Naive thymus-derived CD4-positive, alpha-beta T cell (primary cell): ENCODE measurements around the gene SGK2. TPM values are rescaled to one million over a fixed set of nuclear protein-coding genes. Genes with fewer than 3 reads are reported as not detected.
A peak's percentile ranks its signal among the peaks of the same experiment; 100 is the strongest.

ENCODE experiments used
- ATAC-seq: fragments of 150-1000 bp; cut with Tn5 transposase; 2 replicates; pipeline ENCODE4 v1.10.0; 2021; ENCODE audit warnings: mild to moderate bottlenecking, moderate library complexity
- CTCF ChIA-PET: fragments of 350-600 bp; sonication (Branson Sonifier 250); formaldehyde crosslinking; loops from one replicate; lab custom pipeline; 2021; ENCODE audit warnings: antibody characterized with exemption; lab: Charles Lee
- POLR2A ChIA-PET: fragments of 350-600 bp; sonication (Branson Sonifier 250); formaldehyde crosslinking; loops from one replicate; lab custom pipeline; 2021; ENCODE audit warnings: antibody characterized with exemption, inconsistent platforms; lab: Charles Lee
- DNase-seq, 9 donors: peaks; one replicate each; pipeline versions ENCODE4 v3.0.0 to v3.0.0-alpha.2; 2020 to 2022; ENCODE audit warnings: mixed read lengths in 1 of 9
- H3K27ac ChIP-seq: one replicate; pipeline ENCODE4 v1.7.0; 2013; ENCODE audit warnings: mild to moderate bottlenecking, low read depth, low read length, moderate library complexity
- H3K27me3 ChIP-seq, 2 donors: one replicate each; pipeline ENCODE4 v1.7.0; 2013; ENCODE audit warnings: low read length in 2 of 2, mild to moderate bottlenecking in 2 of 2, moderate library complexity in 2 of 2; ENCODE audit not compliant: control insufficient read depth in 2 of 2, insufficient read depth in 2 of 2
- H3K36me3 ChIP-seq, 3 experiments: 1 replicate in 2 of 3; 2 replicates in 1 of 3; pipeline ENCODE4 v1.7.0; 2013; ENCODE audit warnings: low read length in 3 of 3, mild to moderate bottlenecking in 3 of 3, moderate library complexity in 1 of 3; ENCODE audit not compliant: insufficient read depth in 3 of 3, control insufficient read depth in 2 of 3
- H3K4me1 ChIP-seq, 2 donors: one replicate each; pipeline ENCODE4 v1.7.0; 2013; ENCODE audit warnings: low read length in 2 of 2, mild to moderate bottlenecking in 2 of 2, moderate library complexity in 1 of 2; ENCODE audit not compliant: control insufficient read depth in 2 of 2, insufficient read depth in 2 of 2
- H3K4me3 ChIP-seq: 2 replicates; pipeline ENCODE4 v1.7.0; 2013; ENCODE audit warnings: mild to moderate bottlenecking, low read length
- H3K9me3 ChIP-seq, 3 experiments: 1 replicate in 2 of 3; 2 replicates in 1 of 3; pipeline ENCODE4 v1.7.0; 2013; ENCODE audit warnings: low read length in 3 of 3; ENCODE audit not compliant: control insufficient read depth in 2 of 3
- H3K27ac Mint-ChIP-seq, 9 donors: one replicate each; pipeline ENCODE4 v1.8.0; 2020 to 2022; ENCODE audit warnings: mixed read lengths in 9 of 9, mild to moderate bottlenecking in 8 of 9, moderate library complexity in 5 of 9, inconsistent platforms in 2 of 9
- H3K27me3 Mint-ChIP-seq, 5 donors: one replicate each; pipeline ENCODE4 v1.8.0; 2021 to 2022; ENCODE audit warnings: mixed read lengths in 5 of 5, mild to moderate bottlenecking in 1 of 5
- H3K36me3 Mint-ChIP-seq, 5 donors: one replicate each; pipeline ENCODE4 v1.8.0; 2020 to 2022; ENCODE audit warnings: mixed read lengths in 5 of 5, mild to moderate bottlenecking in 3 of 5, inconsistent platforms in 1 of 5
- H3K4me1 Mint-ChIP-seq, 7 donors: one replicate each; pipeline ENCODE4 v1.8.0; 2020 to 2022; ENCODE audit warnings: mixed read lengths in 7 of 7, mild to moderate bottlenecking in 3 of 7, inconsistent platforms in 1 of 7
- H3K4me3 Mint-ChIP-seq, 10 donors: one replicate each; pipeline ENCODE4 v1.8.0; 2020 to 2022; ENCODE audit warnings: mild to moderate bottlenecking in 10 of 10, mixed read lengths in 10 of 10, moderate library complexity in 6 of 10, inconsistent platforms in 2 of 10
- H3K9me3 Mint-ChIP-seq, 11 donors: one replicate each; pipeline ENCODE4 v1.8.0; 2020 to 2022; ENCODE audit warnings: mixed read lengths in 11 of 11, mild to moderate bottlenecking in 4 of 11, inconsistent platforms in 1 of 11, moderate library complexity in 1 of 11
- intact Hi-C, 2 donors: fragments of 100-400 bp; cut with micrococcal nuclease; formaldehyde crosslinking; loops; one replicate each; pipeline ENCODE4 v1.15.1; 2023
- polyA plus RNA-seq, 2 donors: library from polyadenylated mRNA; unstranded; fragments of 300-500 nt; fragmentation: Illumina TruSeq; gene quantifications; one replicate each; pipeline ENCODE4 v1.2.3, GENCODE V29; 2021
- total RNA-seq, 6 experiments: library from RNA in 5 of 6; stranded (reverse) in 5 of 6; gene quantifications; 1 replicate in 5 of 6; 2 replicates in 1 of 6; pipeline ENCODE4 v1.2.3 and lab custom pipeline; 2021 to 2026

SGK2 gene
- total and polyA plus RNA-seq, 7 experiments from 2014 or later = 0.48 to 2.6 (median 1.9) TPM; not detected in 2

DNA sequence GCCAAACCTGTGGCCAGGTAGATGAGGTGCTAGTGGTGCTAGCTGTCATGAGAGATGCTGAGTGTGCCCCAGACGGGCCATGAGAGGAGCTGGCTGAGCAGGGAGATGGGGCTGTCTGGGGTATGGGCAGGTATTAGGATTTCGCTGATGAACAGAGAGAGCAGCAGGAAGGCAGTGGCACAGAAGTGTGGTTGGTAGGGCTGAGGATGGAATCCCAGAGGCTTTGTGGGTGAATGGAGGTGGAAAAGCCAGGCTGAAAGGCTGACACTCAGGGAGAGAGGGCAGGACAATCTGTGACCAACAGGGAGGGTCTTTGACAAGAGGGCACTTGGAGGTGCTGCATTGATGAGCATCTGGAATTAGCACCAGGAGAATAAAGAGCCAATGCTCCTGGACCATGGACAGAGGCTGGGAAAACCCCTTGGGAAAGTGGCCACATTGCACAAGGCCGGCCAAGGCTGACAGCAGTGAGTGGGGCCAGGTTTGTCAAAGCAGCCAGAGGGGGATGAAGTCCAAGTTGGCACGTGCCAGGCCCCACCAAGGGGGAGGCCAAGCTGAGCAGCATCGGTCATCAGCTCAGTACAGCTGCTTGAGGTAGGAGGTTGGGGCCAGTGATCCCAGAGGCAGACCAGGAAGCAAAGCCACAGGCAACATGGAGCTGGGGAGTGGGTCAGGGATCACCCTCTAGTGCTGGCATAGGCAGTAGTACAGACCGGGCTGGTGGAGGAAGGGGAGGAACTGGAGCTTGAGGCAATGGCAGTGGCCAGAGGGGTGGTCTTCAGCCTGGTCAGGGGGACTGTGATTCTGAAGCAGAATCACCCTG is 19.7 kb upstream of the SGK2 start:
- Histone ChIP-seq H3K27ac (no peak overlapping the region), H3K9me3 (no peaks in the 10 kb centered on the region), H3K27me3 (no peaks in the 10 kb centered on the region), H3K4me1 (no peaks in the 10 kb centered on the region), H3K4me3 (no peak overlapping the region), H3K36me3 (peaks cover 0 to 17% (median 0%) of the 10 kb centered on the region in 3 experiments)
- ChIA-PET POLR2A (no interaction called here), CTCF (interaction anchor here (0.8 to 1.9 kb wide), 7 partner anchors 12 to 541 kb away, joined by 3 to 13 read pairs (median 3); partner anchors contain the start of gene SGK2)
- peaks cover 0 to 4% (median 0%) of the 10 kb centered on the region in 7 donors for H3K4me1 Mint-ChIP-seq
- DNase-seq = no peak
- H3K36me3 Mint-ChIP-seq = peaks cover 0 to 13% (median 0%) of the 10 kb centered on the region in 5 donors
- no peaks in the 10 kb centered on the region for H3K9me3 Mint-ChIP-seq
- ATAC-seq = no peak
- no peak overlapping the region for H3K4me3 Mint-ChIP-seq
- intact Hi-C loops = loop anchor here (1.0 to 2.0 kb wide), 6 partner anchors 153 to 651 kb away; no protein-coding TSS in a partner anchor
- peak overlapping the region in 2 of 9 donors; percentile 45 to 57 for H3K27ac Mint-ChIP-seq
- H3K27me3 Mint-ChIP-seq = no peaks in the 10 kb centered on the region

DNA sequence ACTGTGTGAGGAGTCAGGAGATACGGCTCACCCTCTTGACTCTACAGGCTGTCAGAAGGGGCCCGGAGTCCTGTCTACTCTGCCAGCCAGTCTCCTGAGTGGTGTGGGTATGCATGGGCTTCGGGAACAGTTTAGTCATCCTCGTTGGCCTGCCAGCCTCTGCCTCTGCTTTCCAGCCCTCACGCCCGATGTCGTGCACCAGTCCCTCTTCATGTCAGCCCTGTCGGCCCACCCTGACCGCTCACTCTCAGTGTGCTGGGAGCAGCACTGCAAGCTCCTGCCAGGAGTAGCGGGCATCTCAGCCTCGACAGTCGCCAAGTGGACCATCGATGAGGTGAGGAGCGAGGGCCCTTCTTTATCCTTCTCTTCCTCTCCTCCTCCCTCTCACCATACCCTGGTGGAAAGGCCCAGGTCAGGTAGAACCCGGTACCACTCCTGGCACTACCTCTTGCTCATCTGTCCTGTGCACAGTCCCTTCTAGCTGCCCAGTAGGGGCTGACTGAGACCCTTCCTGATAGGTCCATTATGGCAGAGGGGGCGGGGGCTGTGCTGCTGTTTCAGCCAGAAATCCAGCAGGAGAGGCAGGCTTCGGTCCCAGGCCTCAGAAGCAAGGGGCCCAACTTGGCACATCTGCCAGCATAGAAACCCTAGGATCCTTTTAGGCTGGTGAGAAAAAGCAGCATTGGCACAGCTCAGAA is 18.7 kb upstream of the SGK2 start:
- no peak overlapping the region for H3K27ac Mint-ChIP-seq
- no peaks in the 10 kb centered on the region for H3K9me3 Mint-ChIP-seq
- CTCF ChIA-PET = interaction anchor here (0.8 kb wide), 2 partner anchors 17 to 153 kb away, joined by 3 read pairs; no protein-coding TSS in a partner anchor
- ATAC-seq (no peak), DNase-seq (no peak)
- no peaks in the 10 kb centered on the region for H3K9me3 ChIP-seq
- no peak overlapping the region for H3K27ac ChIP-seq
- H3K4me3 Mint-ChIP-seq = no peak overlapping the region
- H3K27me3 ChIP-seq = no peaks in the 10 kb centered on the region
- POLR2A ChIA-PET = no interaction called here
- H3K4me3 ChIP-seq = no peak overlapping the region
- peaks cover 0 to 13% (median 0%) of the 10 kb centered on the region in 5 donors for H3K36me3 Mint-ChIP-seq
- no peaks in the 10 kb centered on the region for H3K27me3 Mint-ChIP-seq
- intact Hi-C loops = loop anchor here in 1 of 2 donors (2.0 kb wide), 1 partner anchor 209 kb away; no protein-coding TSS in a partner anchor
- peaks cover 0 to 12% (median 0%) of the 10 kb centered on the region in 3 experiments for H3K36me3 ChIP-seq
- peaks cover 0 to 4% (median 0%) of the 10 kb centered on the region in 7 donors for H3K4me1 Mint-ChIP-seq
- H3K4me1 ChIP-seq = no peaks in the 10 kb centered on the region

- H3K27me3 ChIP-seq = no peaks in the 10 kb centered on the region
- no peak for DNase-seq
- H3K9me3 ChIP-seq = no peaks in the 10 kb centered on the region
- intact Hi-C loops = no loop called here
- H3K36me3 Mint-ChIP-seq = peaks cover 0 to 13% (median 0%) of the 10 kb centered on the region in 5 donors
- H3K9me3 Mint-ChIP-seq = no peaks in the 10 kb centered on the region
- no peak overlapping the region for H3K4me3 Mint-ChIP-seq
- no peaks in the 10 kb centered on the region for H3K4me1 ChIP-seq
- H3K4me3 ChIP-seq = no peak overlapping the region
- CTCF ChIA-PET = no interaction called here
- POLR2A ChIA-PET = no interaction called here
- no peak overlapping the region for H3K27ac ChIP-seq
- ATAC-seq = no peak
- H3K36me3 ChIP-seq = peaks cover 0 to 10% (median 0%) of the 10 kb centered on the region in 3 experiments
- peaks cover 0 to 4% (median 0%) of the 10 kb centered on the region in 7 donors for H3K4me1 Mint-ChIP-seq
- H3K27ac Mint-ChIP-seq = no peak overlapping the region
- H3K27me3 Mint-ChIP-seq = no peaks in the 10 kb centered on the region
Observed at GRCh38 chr20:43540673-43541060, 18.2 kb upstream of the SGK2 start.

DNA sequence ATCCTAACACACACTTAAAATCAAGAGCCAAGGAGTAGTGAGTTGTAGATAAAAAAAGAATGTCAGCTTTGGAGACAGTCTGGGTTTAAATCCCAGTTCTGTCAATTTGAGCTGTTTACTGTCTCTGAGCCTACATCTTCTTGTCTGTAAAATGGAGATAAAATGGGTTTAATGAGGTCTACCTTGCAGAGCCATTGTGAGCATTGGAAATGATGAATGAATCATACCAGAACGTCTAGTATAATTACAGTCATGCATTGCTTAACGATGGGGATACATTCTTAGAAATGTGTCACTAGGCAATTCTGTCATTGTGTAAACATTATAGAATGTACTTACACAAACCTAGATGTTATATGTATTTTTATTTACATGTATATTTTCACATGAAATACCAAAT is 17.6 kb upstream of the SGK2 start:
- Mint-ChIP-seq H3K9me3 (no peaks in the 10 kb centered on the region), H3K4me3 (no peak overlapping the region), H3K36me3 (peaks cover 0 to 12% (median 0%) of the 10 kb centered on the region in 5 donors), H3K27ac (no peak overlapping the region), H3K4me1 (peaks cover 0 to 4% (median 0%) of the 10 kb centered on the region in 7 donors), H3K27me3 (no peaks in the 10 kb centered on the region)
- H3K27me3 ChIP-seq = no peaks in the 10 kb centered on the region
- ChIA-PET CTCF (no interaction called here), POLR2A (no interaction called here)
- ATAC-seq = no peak
- DNase-seq = no peak
- peaks cover 0 to 5% (median 0%) of the 10 kb centered on the region in 3 experiments for H3K36me3 ChIP-seq
- H3K4me3 ChIP-seq = no peak overlapping the region
- H3K4me1 ChIP-seq = no peaks in the 10 kb centered on the region
- H3K27ac ChIP-seq = no peak overlapping the region
- intact Hi-C loops = no loop called here
- no peaks in the 10 kb centered on the region for H3K9me3 ChIP-seq

GRCh38 chr20:43542161-43542560 is 16.7 kb upstream of the SGK2 start:
- POLR2A ChIA-PET = no interaction called here

GRCh38 chr20:43542674-43543073 is 16.2 kb upstream of the SGK2 start:
- H3K4me1 ChIP-seq = no peaks in the 10 kb centered on the region
- intact Hi-C loops = no loop called here
- H3K27me3 ChIP-seq = no peaks in the 10 kb centered on the region
- DNase-seq (no peak), ATAC-seq (no peak)
- Mint-ChIP-seq H3K4me3 (no peak overlapping the region), H3K36me3 (peaks cover 0 to 16% (median 10%) of the 10 kb centered on the region in 5 donors), H3K4me1 (peaks cover 0 to 4% (median 0%) of the 10 kb centered on the region in 7 donors), H3K27me3 (no peaks in the 10 kb centered on the region), H3K27ac (no peak overlapping the region), H3K9me3 (peaks cover 0 to 4% (median 0%) of the 10 kb centered on the region in 11 donors)
- ChIA-PET CTCF (interaction anchor here (0.7 kb wide), 1 partner anchor 1572 kb away, joined by 3 read pairs; no protein-coding TSS in a partner anchor), POLR2A (no interaction called here)
- H3K27ac ChIP-seq = no peak overlapping the region
- no peaks in the 10 kb centered on the region for H3K9me3 ChIP-seq
- no peaks in the 10 kb centered on the region for H3K36me3 ChIP-seq
- no peak overlapping the region for H3K4me3 ChIP-seq

More at GRCh38 chr20:43542161-43542560, 16.7 kb upstream of the SGK2 start:
- Mint-ChIP-seq H3K9me3 (peaks cover 0 to 4% (median 0%) of the 10 kb centered on the region in 11 donors), H3K36me3 (peaks cover 0 to 11% (median 5%) of the 10 kb centered on the region in 5 donors), H3K4me3 (no peak overlapping the region), H3K27me3 (no peaks in the 10 kb centered on the region), H3K4me1 (peaks cover 0 to 4% (median 0%) of the 10 kb centered on the region in 7 donors), H3K27ac (peak overlapping the region in 1 of 9 donors; percentile 33)
- intact Hi-C loops = no loop called here
- H3K36me3 ChIP-seq = no peaks in the 10 kb centered on the region
- no peak overlapping the region for H3K27ac ChIP-seq
- no peaks in the 10 kb centered on the region for H3K4me1 ChIP-seq
- no peak overlapping the region for H3K4me3 ChIP-seq
- no peak for ATAC-seq
- CTCF ChIA-PET = interaction anchor here (0.7 kb wide), 1 partner anchor 1572 kb away, joined by 3 read pairs; no protein-coding TSS in a partner anchor
- H3K27me3 ChIP-seq = no peaks in the 10 kb centered on the region
- no peak for DNase-seq
- H3K9me3 ChIP-seq = no peaks in the 10 kb centered on the region
